Measurements from ENCODE around the gene GRK4.
A peak's percentile ranks its signal among the peaks of the same experiment; 100 is the strongest.

Gene GRK4

DNA sequence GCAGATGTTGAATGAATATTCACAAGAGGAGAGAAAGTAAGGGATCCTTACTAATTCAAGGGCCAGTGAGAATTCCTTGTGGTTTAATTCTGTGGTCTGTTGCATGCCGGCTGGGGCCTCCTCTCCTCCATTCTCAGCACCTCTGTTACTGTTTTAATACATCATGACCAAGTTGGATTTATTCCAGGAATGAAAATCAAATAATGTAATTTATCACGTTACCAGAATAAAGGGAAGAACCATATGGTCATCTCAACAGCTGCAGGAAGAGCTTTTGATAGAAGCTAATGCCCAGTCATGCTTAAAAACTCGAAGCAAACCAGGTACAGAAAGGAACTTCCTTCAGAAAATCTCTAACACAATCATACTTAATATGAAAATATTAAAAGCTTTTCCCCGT is 54.1 kb downstream of the GRK4 start:
- no peak for DNase-seq

DNA sequence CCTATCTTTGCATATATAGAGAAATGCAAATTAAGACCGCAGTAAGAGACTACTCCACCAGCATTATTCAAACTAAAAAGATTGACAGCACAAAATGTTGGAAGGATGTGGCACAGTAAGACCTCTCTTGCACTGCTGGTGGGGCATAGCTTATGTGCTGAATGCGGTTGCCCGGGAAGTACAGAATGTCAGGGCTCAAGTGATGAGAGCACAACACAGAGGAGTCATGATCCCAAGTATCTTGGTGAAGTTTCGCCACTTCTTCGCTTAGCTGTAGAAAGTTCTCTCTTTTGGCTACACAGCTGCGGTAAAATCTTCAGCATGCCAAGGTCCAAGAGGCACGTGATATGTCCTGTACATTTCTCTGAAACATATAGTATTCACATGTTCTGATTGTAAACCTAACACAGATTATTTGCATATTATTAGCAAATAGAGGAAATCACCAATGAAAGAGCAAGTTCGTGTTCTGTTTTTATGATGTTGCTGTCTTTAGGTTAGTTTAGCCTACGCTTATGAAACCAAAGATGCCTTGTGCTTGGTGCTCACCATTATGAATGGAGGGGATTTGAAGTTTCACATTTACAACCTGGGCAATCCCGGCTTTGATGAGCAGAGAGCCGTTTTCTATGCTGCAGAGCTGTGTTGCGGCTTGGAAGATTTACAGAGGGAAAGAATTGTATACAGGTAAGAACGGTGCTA is 55.9 kb downstream of the GRK4 start:
- DNase-seq: no peak

DNA sequence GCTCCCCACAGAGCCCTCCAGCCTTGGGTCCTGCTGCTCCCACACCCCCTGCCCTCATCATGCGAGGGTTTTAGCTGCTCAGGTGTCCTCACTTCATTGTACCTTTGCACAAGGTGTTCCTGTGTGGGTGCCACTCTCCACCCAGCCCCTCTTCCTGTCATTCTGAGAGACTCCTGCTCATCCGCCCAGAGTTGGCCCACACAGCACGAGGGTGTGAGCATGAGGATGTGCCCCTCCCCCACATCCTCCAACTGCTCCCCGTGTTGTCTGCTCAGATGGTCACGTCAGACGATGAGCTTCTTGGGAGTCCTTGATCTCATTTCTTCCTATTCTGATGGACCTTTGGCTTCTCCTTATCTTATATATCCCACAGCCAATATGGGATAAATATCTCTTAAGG is 57.8 kb downstream of the GRK4 start:
- no peak for DNase-seq

DNA sequence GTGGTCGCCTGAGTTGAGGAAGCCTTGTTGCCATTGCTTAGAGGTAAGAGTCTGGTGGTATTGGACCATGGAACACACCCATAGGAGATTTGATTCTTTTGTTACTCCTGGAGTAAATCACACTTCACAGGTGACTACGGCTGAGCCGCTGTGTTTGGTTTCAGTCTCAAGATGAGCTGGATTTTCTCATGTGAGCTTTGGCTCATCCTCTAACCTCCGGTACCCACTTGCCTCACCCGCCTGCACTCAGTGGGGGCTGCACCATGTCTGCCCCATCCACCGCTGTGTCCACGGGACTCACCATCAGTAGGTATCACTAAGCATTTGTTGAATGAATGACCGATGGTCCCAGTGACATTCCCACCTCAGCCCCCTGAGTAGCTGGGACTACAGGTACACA is 58.3 kb downstream of the GRK4 start:
- no peak for DNase-seq

DNA sequence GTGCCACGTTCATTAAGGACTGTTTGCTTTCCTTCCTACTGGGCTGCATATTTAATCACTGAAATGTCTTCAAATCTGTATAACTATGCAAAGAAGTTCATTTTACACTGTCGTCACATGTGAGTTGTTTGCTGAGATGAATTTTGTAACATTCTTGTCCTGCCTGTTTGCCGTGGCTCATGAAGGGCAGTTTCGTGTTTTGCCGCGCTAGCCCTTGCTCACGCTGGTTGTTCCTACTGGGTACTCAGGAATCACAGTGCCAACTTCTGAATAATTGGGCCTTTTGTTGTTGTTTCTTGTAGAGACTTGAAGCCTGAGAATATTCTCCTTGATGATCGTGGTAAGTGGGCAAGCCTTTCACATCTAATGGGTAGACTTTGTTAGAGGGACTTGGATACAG is 58.7 kb downstream of the GRK4 start:
- no peak for DNase-seq

DNA sequence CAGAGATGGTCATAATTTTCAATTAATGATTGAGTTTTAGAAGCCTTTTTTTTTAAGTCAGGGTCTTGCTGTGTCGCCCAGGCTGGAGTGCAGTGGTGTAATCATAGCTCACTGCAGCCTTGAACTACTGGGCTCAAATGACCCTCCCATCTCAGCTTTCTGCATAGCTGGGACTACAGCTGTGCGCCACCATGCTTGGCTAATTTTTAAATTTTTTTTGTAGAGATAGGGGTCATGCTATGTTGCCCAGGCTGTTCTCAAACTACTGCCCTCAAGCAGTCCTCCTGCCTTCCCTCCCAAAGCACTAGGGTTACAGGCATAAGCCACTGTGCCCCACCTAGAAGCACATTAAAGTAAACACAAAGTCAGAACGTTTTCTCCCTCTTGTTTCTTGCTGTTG is 59.3 kb downstream of the GRK4 start:
- DNase-seq: no peak

DNA sequence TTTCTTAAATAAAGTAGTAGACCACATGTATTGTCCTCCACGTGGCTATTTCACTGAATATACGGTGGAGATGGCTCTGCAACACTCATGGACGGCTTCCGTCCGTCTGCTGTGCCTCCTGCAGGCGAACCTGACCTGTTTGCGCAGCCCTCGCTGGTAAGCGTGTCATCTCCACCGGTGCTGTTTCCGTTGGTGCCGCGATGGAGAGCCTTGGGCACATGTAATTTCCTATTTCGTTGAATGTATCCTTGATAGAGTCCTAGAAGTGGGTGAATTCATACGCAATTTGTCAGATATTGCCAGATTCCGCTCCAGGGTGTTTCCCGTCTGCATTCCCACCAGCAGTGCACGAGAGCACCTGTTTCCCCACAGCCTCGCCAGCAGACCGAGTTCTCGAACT is 62.5 kb downstream of the GRK4 start:
- no peak for DNase-seq

DNA sequence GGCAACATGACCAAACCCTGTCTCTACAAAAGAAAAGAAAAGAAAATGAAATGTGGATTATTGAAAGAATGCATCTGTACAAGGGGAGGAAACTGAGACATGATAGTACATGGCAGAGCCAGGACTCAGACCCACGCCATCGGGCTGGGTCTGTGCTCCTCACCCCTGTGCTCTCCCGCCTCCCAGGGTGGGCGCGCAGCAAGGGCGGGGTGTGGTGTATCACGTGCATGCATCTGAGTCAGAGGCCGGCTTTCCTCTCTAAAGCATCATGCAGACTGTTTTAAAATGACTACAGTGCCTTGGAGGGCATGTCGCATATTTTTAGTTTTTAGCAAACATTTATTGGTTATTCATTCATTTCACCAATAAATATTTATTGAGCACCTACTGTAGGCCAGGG is 63.2 kb downstream of the GRK4 start:
- DNase-seq: no peak

DNA sequence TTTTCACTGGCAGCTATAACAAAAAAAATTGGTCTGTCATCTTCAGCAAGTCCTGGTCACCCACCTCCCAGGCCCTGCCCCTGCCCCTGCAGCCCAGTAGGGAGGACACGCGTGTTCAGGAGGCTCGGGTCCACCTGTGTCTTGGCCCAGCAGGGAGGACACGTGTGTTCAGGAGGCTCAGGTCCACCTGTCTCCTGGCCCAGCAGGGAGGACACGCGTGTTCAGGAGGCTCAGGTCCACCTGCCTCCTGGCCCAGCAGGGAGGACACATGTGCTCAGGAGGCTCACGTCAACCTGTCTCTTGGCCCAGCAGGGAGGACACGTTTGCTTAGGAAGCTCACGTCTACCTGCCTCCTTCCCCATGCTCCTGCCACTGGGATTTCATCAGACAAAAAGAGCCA is 66.1 kb downstream of the GRK4 start:
- DNase-seq: no peak

DNA sequence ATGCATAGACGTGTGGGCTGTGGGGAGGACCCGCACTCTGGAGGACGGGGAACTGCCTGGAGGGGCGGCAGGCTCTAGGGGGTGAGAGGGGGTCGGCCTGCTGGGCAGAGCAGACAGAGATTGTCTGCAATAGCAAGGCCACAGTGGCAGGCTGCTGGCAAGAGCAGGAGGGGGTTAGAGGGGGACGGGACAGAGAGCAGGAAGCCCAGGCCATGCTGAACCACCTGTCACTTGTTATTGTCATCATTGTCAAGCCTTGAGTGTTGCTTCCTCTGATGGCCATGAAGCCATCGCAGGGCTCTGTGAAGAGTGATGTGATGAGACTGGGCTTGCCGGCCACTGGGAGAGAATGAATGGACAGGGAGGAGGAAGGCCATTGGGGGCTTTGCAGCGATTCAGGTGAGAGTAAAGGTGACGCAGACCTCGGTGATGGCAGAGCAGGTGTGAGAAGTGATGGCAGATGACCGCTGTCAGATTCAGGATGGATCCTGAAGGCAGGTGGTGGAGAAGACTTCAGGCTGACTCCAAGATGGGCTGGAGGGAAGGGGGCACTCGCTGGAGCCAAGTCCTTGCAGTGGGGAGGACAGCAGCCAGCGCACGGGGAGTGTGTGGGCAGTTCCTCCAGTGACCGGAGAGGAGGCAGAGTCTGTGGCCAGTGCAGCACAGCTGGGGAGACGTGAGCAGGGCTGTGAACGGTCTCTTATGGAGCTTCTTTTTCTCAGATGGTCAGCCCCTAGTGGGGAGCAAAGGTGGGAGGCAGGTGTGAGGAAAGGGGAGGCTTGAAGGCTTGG is 67.4 kb downstream of the GRK4 start:
- DNase-seq: no peak

DNA sequence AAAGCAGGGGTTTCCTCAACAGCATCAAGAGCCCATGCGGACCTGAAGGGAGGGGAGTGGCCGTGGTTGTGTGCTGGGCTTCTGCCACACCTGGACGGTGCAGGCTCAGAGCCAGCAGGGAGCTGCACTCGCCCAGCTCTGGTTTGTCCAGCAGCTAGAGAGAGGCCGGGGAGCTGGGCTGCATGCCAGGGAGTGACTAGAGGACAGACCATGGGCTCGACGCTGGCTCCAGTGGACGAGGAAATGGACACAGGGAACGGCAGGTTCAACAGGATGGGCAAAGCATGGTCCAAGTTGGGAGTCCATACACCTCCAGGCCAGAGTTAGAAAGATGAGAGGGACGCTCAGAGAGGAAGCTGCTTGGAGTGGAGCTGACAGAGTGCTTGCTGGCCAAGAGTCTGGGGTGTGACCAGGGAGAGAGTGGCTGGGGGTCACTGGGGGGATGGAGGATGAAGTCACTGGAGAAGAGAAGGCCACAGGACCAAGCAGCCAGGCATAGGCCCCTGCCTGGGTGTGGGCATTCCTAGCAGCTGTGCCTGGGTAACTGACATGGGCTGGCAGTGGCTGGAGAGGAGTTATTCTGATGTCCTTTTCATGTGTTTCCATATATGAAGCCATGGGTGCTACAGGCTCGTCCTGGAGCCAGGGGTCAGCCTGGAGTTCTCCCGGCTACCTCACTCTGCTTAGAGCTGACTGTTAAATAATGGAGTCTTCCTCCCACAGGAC is 68.1 kb downstream of the GRK4 start:
- no peak for DNase-seq

DNA sequence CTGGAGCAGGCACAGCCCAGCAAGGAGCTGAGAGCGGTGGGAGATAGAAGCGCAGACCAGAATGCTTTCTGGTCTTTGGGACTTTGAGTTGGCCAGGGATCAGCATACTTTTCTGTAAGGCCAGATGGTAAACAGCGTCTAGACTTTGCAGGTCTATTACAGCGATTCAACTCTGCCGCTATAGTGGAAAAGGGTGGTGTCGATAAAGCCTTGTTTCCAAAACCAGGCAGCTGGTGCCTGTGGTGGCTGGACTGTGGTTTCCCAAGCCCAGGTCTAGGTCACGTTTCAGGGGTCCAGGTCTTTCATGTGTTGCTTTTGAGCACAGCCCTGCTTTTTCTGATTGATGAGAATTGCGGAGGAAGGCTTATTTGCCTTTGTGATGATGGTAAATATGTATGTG is 70.9 kb downstream of the GRK4 start:
- no peak for DNase-seq

DNA sequence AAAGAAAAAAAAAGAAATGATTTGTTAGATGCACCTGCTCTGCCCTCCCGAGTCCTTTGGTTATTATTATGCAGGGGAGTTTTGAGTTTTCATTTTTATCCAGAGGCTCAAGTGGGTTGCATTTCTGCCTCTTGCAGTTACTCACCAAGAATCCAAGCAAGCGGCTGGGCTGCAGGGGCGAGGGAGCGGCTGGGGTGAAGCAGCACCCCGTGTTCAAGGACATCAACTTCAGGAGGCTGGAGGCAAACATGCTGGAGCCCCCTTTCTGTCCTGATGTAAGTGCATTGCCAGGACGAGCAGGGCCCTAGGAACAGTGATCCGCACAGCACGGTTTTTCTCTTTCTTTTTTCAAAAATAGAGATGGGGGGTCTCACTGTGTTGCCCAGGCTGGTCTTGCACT is 71.9 kb downstream of the GRK4 start:
- DNase-seq: no peak

DNA sequence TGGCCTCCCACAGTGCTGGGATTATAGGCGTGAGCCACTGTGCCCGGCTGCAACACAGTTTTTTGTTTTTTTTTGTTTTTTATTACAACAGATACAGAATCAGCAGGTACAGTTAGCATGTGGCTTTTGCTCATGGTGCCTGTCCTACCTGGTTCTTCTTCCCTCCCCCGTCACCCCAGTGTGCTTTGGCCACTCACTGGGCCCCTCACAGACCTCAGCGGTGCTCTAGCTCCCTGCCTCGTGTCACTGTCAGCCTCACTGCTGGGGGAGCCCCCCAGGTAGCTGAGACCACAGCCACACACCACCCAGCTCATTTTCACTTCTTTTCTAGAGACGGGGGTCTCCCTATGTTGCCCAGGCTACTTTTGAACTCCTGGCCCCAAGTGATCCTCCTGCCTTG is 72.3 kb downstream of the GRK4 start:
- no peak for DNase-seq

DNA sequence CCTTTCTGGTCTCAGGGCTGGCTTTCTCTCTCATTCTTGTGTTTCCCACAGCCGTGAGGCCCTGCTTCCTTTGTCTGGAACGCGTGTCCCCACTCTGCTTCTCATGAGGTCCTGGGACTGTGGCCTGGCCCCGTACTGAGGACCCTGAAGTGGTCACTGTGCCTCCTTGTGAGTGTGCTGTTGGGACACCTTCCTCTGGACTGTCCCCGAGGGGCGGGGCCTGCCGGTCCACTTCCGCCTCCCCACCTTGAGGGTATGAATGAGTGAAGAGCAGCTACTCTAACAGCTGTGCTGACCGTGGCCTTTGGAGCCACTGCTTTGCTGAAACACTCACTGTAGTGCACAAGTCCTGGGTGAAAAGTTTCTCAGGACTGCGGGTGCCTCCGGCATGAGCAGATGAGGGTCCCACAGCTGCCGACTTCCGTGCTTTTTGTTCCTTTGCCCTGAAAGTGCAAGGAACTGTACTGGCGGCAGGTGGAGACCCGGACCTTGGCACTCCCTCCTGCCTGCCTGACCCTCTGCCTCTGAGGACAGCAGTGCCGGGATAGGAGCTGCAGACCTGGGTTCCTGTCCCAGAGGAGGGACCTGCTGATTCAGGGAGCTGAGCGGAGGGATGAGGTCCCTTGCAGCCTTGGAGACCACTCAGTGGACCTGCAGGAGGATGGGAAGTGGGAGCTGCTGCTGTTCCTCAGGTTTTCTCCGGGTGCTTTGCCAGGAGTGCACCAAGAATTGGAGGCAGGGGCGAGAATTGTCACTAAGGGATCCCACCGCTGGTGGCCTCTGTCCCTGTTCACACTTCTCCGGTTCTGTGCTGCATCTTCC is 73.0 kb downstream of the GRK4 start:
- no peak for DNase-seq

DNA sequence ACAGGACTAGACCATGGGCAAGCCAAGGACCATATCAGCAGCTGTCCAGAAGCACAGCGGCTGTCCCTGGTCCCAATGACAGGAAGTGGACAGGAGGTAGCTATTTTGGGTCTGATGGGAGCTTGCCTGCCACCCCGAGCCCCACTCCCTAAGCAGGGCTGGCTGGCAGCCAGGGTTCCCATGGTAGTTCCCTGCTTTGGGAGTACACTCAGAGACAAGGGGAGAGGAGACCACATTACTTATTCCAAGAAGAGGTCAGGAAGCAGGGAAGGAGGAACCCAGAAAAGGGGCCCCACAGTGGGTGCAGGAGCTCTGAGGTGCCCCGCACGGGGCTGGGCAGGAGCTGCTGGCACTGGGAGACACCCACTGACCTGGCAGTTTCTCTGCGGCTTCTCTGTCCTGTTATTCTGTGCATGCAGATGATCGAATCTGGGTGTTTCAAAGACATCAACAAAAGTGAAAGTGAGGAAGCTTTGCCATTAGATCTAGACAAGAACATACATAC is 74.6 kb downstream of the GRK4 start:
- no peak for DNase-seq

DNA sequence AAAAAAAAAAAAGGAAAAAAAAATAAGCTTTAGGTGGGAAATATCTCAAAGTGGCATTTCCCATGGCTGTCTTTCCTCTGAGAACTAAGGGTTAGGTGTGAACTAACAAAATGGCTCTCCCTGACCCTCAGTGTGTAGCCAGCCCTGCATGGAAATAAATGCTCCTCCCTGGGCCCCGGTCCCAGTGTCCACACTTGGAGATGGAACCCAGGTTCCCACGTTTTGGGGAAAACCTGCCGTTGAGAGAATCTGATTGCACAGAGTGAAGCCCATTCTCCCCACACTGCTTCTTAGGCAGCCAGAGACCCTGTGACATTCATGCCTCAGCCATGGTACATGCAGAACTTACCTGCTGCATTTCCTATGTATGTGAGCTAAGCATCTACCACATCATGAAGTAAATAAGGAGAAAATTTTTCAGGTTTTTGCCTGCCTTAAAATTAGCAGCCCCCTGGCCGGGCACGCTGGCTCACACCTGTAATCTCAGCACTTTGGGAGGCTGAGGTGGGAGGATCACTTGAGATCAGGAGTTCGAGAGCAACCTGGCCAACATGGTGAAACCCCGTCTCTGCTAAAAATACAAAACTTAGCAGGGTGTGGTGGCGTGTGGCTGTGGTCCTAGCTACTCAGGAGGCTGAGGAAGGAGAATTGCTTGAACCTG is 76.5 kb downstream of the GRK4 start:
- DNase-seq: no peak

DNA sequence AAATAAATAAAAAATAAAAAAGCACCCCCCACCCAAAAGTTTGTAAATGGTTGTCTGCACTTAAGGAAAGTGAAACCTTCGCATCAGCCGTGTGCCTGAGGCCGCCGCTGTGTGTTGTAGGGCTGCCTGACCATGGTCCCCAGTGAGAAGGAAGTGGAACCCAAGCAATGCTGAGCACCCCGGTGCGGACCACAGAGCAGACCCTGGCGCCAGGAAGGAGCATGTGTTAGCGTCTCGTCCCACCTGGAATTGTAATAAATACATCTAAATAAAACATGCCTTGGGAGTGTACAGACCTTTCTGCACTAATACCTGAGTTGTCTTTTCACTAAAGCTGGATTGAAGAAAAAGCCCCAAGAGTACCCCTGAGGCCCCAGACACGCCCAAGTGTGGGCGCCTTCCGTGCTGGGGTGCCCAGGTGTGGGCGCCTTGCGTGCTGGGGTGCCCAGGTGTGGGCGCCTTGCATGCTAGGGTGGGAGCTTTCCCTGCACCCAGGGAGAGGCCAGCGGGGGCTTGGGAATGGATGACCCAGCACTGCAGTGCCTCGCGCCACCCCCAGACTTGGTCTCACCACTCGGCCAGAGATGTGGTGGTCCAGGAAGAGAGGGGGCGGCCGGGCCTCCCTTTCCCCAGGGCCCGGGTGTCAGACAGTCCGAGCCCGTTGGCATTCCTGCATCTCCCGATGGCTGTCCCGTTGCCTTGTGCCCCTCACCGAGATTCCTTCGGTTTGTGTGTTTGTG is 77.3 kb downstream of the GRK4 start:
- no peak for DNase-seq

DNA sequence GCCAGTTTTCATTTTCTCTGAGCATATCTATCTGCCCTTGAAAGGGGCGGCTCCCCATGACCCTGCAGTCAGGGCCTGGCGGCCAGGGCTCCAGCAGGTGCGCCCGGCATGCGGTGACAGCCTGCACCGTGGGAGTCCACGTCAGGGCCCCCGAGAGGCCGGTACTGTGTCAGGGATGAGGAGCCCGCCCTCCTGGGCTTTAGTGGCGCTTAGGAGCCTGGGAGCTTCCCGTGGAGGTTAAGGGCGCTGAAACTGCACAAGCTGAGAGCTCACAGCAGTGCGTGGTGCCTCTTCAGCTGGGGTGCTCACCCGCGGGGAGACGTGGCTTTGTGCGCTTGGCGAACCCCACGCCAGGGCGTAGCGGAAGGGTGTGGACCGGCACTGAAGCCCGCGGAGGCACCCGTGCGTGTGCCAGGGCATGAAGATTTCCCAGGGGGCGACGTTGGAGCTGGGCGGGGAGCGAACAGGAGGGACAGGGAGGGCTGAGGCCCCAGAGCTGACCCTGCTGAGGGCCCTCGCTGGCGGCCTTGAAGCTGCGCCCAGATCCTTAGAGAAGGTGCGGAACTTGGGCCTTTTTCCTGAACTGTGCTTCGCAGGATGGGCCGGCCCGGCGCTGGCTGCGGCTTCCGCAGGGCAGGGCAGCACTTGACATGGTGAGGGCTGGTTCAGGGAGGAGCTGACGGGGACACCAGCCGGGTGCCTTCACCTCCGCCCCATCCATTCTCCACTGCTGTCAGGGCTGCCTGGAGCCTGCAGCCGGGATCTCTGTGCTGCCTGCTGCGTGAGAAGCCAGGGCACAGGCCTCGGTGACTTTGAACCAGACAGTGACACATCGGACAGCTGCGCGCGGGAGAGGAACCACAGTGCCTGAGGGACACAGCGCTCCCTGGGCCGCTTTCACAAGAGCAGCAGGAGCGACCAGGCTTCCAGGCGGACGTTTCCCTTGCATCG is 78.1 kb downstream of the GRK4 start:
- peak; percentile 27 for DNase-seq

DNA sequence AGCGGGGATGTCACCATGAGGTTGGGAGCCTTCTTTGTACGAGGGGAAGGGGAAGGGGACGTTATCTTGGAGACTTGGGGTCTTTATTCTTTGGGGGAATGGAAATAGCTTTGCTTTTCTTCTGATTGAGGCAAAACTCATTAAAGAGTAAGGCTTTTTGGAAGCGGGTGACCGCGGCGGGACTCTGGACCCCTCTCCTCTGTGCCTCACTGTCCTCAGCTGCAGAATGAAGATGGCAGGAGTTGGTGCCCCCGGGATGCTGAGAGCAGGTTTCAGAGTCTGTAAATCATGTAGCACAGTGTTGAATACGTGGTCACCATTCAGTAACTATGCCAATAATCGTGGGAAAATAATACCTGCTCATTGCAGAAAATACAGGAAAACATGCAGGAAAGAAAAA is 78.9 kb downstream of the GRK4 start:
- DNase-seq: no peak
